Spleen (tissue), 11 donors: ENCODE data around the gene OR8B12. TPM values are rescaled to one million over a fixed set of nuclear protein-coding genes. Genes with fewer than 3 reads are reported as not detected.
"Not testable (repeated sequence)": the region's sequence is repeated elsewhere in the genome, so short reads cannot be mapped to it uniquely, and the experiment has no call there.

Experiments
- DNase-seq: peaks from one replicate; pipeline ENCODE4 v3.0.0-alpha.2; 2020
- H3K27ac ChIP-seq, 8 donors: fragments of 200-600 bp; sonication (generic) in 7 of 8; 1 replicate in 4 of 8; 2 replicates in 4 of 8; pipeline versions ENCODE4 v1.5.0 to v1.8.0; 2016 to 2021; ENCODE audit warnings: inconsistent platforms in 4 of 8, mild to moderate bottlenecking in 4 of 8, moderate library complexity in 1 of 8
- H3K27me3 ChIP-seq, 7 donors: fragments of 200-600 bp; sonication (generic) in 6 of 7; replicated peaks in 1 of 7; 1 replicate in 4 of 7; 2 replicates in 3 of 7; pipeline versions ENCODE4 v1.5.0 to v1.8.0; 2016 to 2021; ENCODE audit warnings: inconsistent platforms in 3 of 7, mild to moderate bottlenecking in 1 of 7
- H3K36me3 ChIP-seq, 6 donors: fragments of 200-600 bp; sonication (generic) in 5 of 6; 1 replicate in 4 of 6; 2 replicates in 2 of 6; pipeline versions ENCODE4 v1.5.0 to v1.8.0; 2016 to 2021; ENCODE audit warnings: inconsistent platforms in 2 of 6
- H3K4me1 ChIP-seq, 6 donors: fragments of 200-600 bp; sonication (generic) in 5 of 6; 1 replicate in 3 of 6; 2 replicates in 3 of 6; pipeline versions ENCODE4 v1.5.0 to v1.8.0; 2016 to 2021; ENCODE audit warnings: inconsistent platforms in 3 of 6
- H3K4me3 ChIP-seq, 8 donors: fragments of 200-600 bp; sonication (generic) in 7 of 8; 1 replicate in 4 of 8; 2 replicates in 4 of 8; pipeline versions ENCODE4 v1.5.0 to v1.8.0; 2016 to 2021; ENCODE audit warnings: inconsistent platforms in 4 of 8, mild to moderate bottlenecking in 4 of 8, moderate library complexity in 2 of 8
- H3K9me3 ChIP-seq, 8 donors: fragments of 200-600 bp; sonication (generic) in 7 of 8; 1 replicate in 4 of 8; 2 replicates in 4 of 8; pipeline versions ENCODE4 v1.5.0 to v1.8.0; 2016 to 2021; ENCODE audit warnings: inconsistent platforms in 4 of 8
- CTCF ChIP-seq, 11 experiments: fragments of 200-600 bp in 7 of 11; fragments of 450-650 bp in 4 of 11; sonication (generic) in 4 of 11; IDR thresholded peaks in 8 of 11; conservative IDR thresholded peaks in 3 of 11; 1 replicate in 7 of 11; 2 replicates in 4 of 11; pipeline versions ENCODE4 v1.4.0 to v1.8.0; 2016 to 2021; ENCODE audit warnings: antibody characterized with exemption in 11 of 11, inconsistent platforms in 4 of 11, mild to moderate bottlenecking in 1 of 11
- POLR2A ChIP-seq, 3 donors: fragments of 450-650 bp; IDR thresholded peaks; one replicate each; pipeline ENCODE4 v1.5.1; 2017; ENCODE audit warnings: antibody characterized with exemption in 3 of 3, mild to moderate bottlenecking in 1 of 3
- POLR2AphosphoS5 ChIP-seq, 3 donors: sonication (generic); formaldehyde crosslinking; IDR thresholded peaks; one replicate each; pipeline ENCODE4 v1.5.1; 2017; ENCODE audit warnings: antibody characterized with exemption in 3 of 3
- WGBS, 5 donors: extraction: QIAGEN DNeasy Blood & Tissue Kit in 3 of 5; methylation state at CpG; one replicate each; pipeline versions ENCODE4 v1.1.5 to v1.1.7; 2013 to 2018; 5-methylcytosine and 5-hydroxymethylcytosine counted together
- intact Hi-C: fragments of 100-400 bp; cut with DNase I; formaldehyde crosslinking; loops from one replicate; pipeline ENCODE4 v1.15.0; 2023; ENCODE audit warnings: low total_unique reads
- polyA plus RNA-seq, 3 donors: library from polyadenylated mRNA; stranded (reverse); fragments of 200-250 nt; gene quantifications; one replicate each; pipeline ENCODE4 v1.2.1, GENCODE V29; 2013
- total RNA-seq, 7 donors: library from RNA; depleted of rRNA in 3 of 7; stranded (reverse); fragments of >200 nt in 3 of 7; fragmentation: NEBNext Ultra II Directional in 4 of 7; extraction: Animal tissue kit (Norgen Biotek cat#: 25700) in 4 of 7; gene quantifications; one replicate each; pipeline versions ENCODE4 v1.1.0 to v1.2.1, GENCODE V29; 2016 to 2021
- donor health status: healthy with polysubstance abuse.
- donor health status: DM: no; HTN: no; CAD: no; lungs with moderate emphysema.
- donor health status: DM: no; HTN: no; CAD: no.
- donor health status: Bipolar disorder and iron deficiency.
- donor health status: healthy.
- donor health status: DM: no; HTN: no; CAD: no.
- donor health status: DM: yes; HTN: yes; CAD: no.

The OR8B12 gene
- total and polyA plus RNA-seq, 10 donors = not detected

DNA sequence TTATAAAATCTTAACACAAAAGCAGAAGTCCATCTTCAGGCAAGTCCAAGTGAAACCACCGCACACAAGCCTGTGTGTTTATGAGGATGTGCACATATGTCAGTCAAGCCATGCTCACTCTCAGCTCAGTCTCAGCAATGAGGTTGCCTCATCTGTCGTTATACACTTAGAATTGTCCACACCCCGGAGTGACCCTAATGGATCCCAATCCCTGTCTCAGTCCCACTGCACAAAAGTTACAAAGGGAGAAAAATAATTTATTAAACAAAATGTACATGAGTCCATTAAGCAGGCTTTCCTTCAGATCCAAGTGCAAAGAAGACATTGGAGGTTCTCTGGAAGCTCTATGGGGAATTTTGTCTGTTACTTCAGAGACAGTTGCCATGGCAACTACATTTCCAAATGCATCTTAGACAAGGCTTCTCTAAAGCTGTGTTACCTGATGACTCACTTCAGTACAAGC, 24.4 kb downstream of the OR8B12 start:
- DNase-seq = no peak
- H3K4me3 ChIP-seq = no peak overlapping the region
- intact Hi-C loops = no loop called here
- no peak overlapping the region for H3K27ac ChIP-seq
- no peaks in the 10 kb centered on the region for H3K36me3 ChIP-seq
- no peak for TF ChIP-seq POLR2AphosphoS5 (IDR thresholded peaks at IDR 0.05)
- no peak for TF ChIP-seq CTCF (IDR thresholded peaks at IDR 0.05 in 8 of 11, conservative IDR thresholded peaks at IDR 0.05 in 3 of 11)
- no peak for TF ChIP-seq POLR2A (IDR thresholded peaks at IDR 0.05)
- H3K4me1 ChIP-seq = no peaks in the 10 kb centered on the region
- WGBS, 5 donors = 71 to 89% (median 75%) methylated on average over 3 of the region's 3 CpGs
- no peaks in the 10 kb centered on the region for H3K9me3 ChIP-seq
- no peaks in the 10 kb centered on the region for H3K27me3 ChIP-seq

GRCh38 chr11:124517314-124517713, 26.1 kb downstream of the OR8B12 start:
- TF ChIP-seq CTCF (IDR thresholded peaks at IDR 0.05 in 8 of 11, conservative IDR thresholded peaks at IDR 0.05 in 3 of 11) = no peak
- no peak for TF ChIP-seq POLR2A (IDR thresholded peaks at IDR 0.05)
- H3K27me3 ChIP-seq = no peaks in the 10 kb centered on the region
- H3K27ac ChIP-seq = no peak overlapping the region
- intact Hi-C loops = no loop called here
- DNase-seq = no peak
- H3K4me3 ChIP-seq = no peak overlapping the region
- no peaks in the 10 kb centered on the region for H3K9me3 ChIP-seq
- H3K4me1 ChIP-seq = no peaks in the 10 kb centered on the region
- WGBS, 5 donors = 75 to 84% (median 78%) methylated on average over 12 of the region's 12 CpGs
- no peaks in the 10 kb centered on the region for H3K36me3 ChIP-seq

GRCh38 chr11:124514675-124515074, 28.8 kb downstream of the OR8B12 start:
- DNase-seq, H3K27ac ChIP-seq, H3K36me3 ChIP-seq, H3K4me1 ChIP-seq, intact Hi-C loops, H3K9me3 ChIP-seq, H3K4me3 ChIP-seq: not testable (repeated sequence)
- peaks cover 0 to 15% (median 0%) of the 10 kb centered on the region in 7 donors for H3K27me3 ChIP-seq
- 84 to 97% (median 90%) methylated on average over 4 of the region's 4 CpGs for WGBS, 5 donors

DNA sequence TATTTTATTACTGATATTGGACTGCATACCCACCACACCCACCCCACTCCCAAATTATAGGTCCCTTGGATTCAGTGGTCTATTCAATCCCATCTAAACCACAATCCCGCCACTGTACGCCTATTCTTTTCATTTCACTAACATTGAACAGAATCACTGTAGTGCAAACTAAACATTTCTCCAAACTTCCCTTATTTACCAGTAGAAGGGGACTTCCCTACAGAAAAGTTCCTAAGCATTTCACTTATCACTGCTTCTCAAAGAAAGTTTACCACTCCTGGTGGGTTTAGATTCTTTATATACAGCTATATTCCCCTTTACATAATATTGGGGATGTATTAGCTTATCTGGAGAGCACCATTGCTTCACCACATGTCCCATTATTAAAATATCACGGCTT, 29.3 kb downstream of the OR8B12 start:
- DNase-seq = no peak
- TF ChIP-seq POLR2AphosphoS5 (IDR thresholded peaks at IDR 0.05) (no peak), POLR2A (IDR thresholded peaks at IDR 0.05) (no peak), CTCF (IDR thresholded peaks at IDR 0.05 in 8 of 11, conservative IDR thresholded peaks at IDR 0.05 in 3 of 11) (no peak)
- intact Hi-C loops = no loop called here
- no peak overlapping the region for H3K4me3 ChIP-seq
- H3K36me3 ChIP-seq = no peaks in the 10 kb centered on the region
- H3K27ac ChIP-seq = no peak overlapping the region
- peaks cover 0 to under 1% (median 0%) of the 10 kb centered on the region in 8 donors for H3K9me3 ChIP-seq
- peaks cover 0 to 18% (median 0%) of the 10 kb centered on the region in 7 donors for H3K27me3 ChIP-seq
- H3K4me1 ChIP-seq = no peaks in the 10 kb centered on the region
- 83 to 89% (median 85%) methylated on average over 3 of the region's 3 CpGs for WGBS, 5 donors

GRCh38 chr11:124511745-124512144, 31.7 kb downstream of the OR8B12 start:
- Histone ChIP-seq H3K27me3 (peaks cover 0 to 18% (median 0%) of the 10 kb centered on the region in 7 donors), H3K4me1 (no peaks in the 10 kb centered on the region), H3K36me3 (no peaks in the 10 kb centered on the region), H3K4me3 (no peak overlapping the region), H3K27ac (no peak overlapping the region), H3K9me3 (peaks cover 0 to 19% (median 11%) of the 10 kb centered on the region in 8 donors)
- no peak for TF ChIP-seq POLR2A (IDR thresholded peaks at IDR 0.05)
- TF ChIP-seq POLR2AphosphoS5 (IDR thresholded peaks at IDR 0.05) = no peak
- TF ChIP-seq CTCF (IDR thresholded peaks at IDR 0.05 in 8 of 11, conservative IDR thresholded peaks at IDR 0.05 in 3 of 11) = no peak
- DNase-seq = no peak
- intact Hi-C loops = no loop called here
